GM06990 (cell line): ENCODE data around the gene GCK.

Source experiments
- DNase-seq: peaks from one replicate; pipeline ENCODE4 v3.0.0-alpha.2; 2011; ENCODE audit not compliant: insufficient read length; ENCODE audit errors: extremely low read depth
- H3K27me3 ChIP-seq: replicated peaks from 2 replicates; pipeline ENCODE4 v1.6.0; 2011; ENCODE audit warnings: low read length; ENCODE audit not compliant: control insufficient read depth, insufficient read depth
- H3K36me3 ChIP-seq: 2 replicates; pipeline ENCODE4 v1.5.1; 2011; ENCODE audit warnings: low read length; ENCODE audit not compliant: control insufficient read depth, insufficient read depth
- H3K4me3 ChIP-seq: replicated peaks from 2 replicates; pipeline ENCODE4 v1.5.1; 2011; ENCODE audit warnings: low read depth, mild to moderate bottlenecking, control low read depth, low read length
- TF ChIP-seq, protein P1 (sequence below): IDR thresholded peaks from 2 replicates; pipeline ENCODE4 v1.5.1; 2011; ENCODE audit warnings: low read length, control low read depth, mild to moderate bottlenecking, inconsistent platforms; ENCODE audit not compliant: insufficient read depth, poor library complexity, severe bottlenecking

The GCK gene

DNA sequence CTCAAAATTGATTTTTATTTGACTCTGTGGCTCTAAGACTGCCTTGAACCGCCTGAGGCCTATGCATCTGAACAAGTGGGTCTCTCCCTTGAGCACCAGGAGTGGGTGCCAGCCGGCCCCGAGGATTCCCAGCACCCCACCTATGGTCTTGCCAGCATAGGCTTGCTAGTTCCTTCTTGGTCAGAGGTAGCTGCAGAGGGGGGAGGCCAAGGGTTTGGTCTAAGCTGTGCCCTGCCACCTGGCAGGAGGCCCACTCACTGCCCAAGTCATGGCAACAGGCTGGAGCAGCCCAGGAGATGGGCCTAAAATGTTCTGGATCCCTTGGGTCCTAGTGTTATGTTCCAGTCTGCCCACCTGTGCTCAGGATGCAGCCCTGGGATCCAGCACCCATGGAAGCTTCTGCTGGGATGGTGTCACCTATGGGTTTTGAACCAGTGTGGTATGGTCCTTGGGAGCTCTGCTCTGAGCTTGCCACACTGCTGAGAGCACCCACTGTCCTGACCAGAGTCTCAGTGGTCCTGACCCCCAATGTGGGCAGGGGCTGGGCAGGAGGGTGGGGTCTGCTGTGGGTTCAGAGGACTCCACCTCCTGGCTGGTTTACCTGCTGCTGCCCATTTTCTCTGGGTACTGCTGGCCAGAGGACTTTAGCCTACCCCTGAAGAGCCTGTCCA lies 24.1 kb upstream of the GCK start:
- Histone ChIP-seq H3K36me3 (peaks cover 26% of the 10 kb centered on the region), H3K4me3 (no peak overlapping the region), H3K27me3 (no peaks in the 10 kb centered on the region)
- DNase-seq, result no peak
- TF ChIP-seq, protein P1, sequence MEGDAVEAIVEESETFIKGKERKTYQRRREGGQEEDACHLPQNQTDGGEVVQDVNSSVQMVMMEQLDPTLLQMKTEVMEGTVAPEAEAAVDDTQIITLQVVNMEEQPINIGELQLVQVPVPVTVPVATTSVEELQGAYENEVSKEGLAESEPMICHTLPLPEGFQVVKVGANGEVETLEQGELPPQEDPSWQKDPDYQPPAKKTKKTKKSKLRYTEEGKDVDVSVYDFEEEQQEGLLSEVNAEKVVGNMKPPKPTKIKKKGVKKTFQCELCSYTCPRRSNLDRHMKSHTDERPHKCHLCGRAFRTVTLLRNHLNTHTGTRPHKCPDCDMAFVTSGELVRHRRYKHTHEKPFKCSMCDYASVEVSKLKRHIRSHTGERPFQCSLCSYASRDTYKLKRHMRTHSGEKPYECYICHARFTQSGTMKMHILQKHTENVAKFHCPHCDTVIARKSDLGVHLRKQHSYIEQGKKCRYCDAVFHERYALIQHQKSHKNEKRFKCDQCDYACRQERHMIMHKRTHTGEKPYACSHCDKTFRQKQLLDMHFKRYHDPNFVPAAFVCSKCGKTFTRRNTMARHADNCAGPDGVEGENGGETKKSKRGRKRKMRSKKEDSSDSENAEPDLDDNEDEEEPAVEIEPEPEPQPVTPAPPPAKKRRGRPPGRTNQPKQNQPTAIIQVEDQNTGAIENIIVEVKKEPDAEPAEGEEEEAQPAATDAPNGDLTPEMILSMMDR, result no peak

DNA sequence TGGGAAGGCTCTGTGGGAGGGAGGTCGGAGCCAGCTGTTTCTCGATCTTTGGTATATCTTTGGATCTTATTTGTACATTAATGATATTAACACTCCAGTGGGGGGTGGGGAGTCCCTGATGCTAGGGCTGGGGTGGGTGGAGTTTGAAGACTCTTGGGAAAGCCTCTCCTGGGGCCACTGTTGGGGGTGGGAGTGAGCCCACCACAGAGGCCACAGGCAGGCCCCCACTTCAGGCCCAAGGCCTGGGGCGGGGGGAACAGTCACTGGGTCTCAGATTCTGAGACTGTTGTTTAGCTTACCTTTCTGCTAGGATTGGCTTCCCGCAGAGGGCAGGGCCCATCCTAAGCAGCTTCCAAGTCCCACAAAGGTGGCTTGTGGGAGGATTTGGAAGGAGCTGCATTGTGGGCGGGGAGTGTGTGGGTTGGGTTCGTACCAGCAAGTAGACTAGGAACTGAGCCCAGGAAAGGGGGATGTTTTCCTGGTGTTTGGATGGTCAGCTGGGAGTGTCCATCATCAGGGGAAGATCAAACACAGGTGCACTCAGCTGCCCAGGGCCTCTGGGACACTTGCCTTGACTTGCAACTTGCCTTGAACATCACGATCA lies 23.4 kb upstream of the GCK start:
- TF ChIP-seq, protein P1, result no peak
- no peak overlapping the region for H3K4me3 ChIP-seq
- no peaks in the 10 kb centered on the region for H3K27me3 ChIP-seq
- peaks cover 30% of the 10 kb centered on the region for H3K36me3 ChIP-seq
- DNase-seq, result no peak

DNA sequence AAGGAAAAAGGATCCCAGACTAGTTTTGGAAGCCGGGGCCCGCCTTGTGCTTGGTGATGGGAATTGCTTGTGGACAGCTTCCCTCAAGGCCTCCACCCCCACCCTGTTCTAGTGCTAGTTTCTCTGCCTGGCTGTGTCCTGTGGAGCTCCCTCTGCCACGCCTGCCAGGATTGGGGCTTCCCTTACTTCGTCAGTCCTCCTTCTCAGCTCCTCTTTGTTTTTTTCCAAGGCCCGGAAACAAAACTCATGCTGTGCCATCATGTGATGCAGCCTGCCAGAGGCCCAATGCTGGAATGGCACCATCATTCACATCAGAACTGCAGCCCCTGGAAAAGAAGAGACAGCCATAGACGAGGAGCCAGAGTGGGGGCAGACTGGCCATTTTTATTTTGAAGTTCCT lies 22.8 kb upstream of the GCK start:
- H3K4me3 ChIP-seq, result no peak overlapping the region
- no peak for DNase-seq
- H3K27me3 ChIP-seq, result no peaks in the 10 kb centered on the region
- TF ChIP-seq, protein P1, result no peak
- H3K36me3 ChIP-seq, result peaks cover 35% of the 10 kb centered on the region

DNA sequence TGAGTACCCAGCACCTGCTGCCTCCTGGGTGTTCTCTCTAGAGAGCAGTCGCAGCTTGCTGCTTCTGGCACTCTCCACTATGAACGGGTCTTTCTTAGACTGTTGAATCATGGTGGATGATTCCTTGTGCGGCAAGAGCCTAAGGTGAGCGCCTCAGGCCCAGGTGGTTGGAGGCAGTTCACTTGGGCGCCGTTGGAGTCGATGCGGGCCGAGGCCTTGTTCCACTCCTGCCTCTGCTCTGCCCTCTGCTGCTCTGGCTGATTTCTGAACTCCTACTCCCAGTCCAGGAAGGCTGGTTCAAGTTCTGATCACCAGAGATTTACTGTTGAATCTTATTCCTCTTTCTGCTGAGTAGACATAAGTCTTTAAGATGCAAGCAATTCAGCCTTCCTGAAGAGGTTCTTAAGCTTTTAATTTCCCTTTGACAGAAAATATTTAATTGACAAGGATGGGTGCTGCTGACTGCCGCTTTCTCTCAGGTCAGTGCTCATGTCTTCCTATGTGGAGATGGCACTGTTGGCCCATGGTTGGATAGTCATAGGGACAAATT lies 22.0 kb upstream of the GCK start:
- H3K36me3 ChIP-seq, result peaks cover 36% of the 10 kb centered on the region
- TF ChIP-seq, protein P1, result no peak

DNA sequence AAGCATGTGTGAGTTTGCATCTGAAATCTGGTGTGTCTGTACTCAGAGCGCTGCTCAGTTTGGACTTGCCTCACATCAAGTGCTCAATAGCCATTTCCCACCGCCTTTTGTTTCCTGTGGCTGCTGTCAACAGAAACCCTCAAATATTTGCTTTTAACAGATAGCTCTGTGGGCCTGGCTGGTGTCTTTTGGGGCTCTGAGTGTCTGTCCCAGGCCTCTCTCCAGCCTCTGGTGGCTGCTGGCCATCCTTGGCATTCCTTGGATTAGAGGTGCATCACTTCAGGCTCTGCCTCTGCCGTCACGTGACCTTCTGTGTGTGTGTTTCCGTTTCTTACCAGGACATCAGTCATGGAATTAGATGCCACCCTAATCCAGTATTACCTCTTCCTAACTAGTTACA lies 20.9 kb upstream of the GCK start:
- H3K27me3 ChIP-seq, result no peaks in the 10 kb centered on the region
- no peak for DNase-seq
- peaks cover 40% of the 10 kb centered on the region for H3K36me3 ChIP-seq
- no peak overlapping the region for H3K4me3 ChIP-seq
- TF ChIP-seq, protein P1, result no peak

More for the DNA sequence above, 22.0 kb upstream of the GCK start:
- no peak overlapping the region for H3K4me3 ChIP-seq
- H3K27me3 ChIP-seq, result no peaks in the 10 kb centered on the region
- DNase-seq, result no peak

DNA sequence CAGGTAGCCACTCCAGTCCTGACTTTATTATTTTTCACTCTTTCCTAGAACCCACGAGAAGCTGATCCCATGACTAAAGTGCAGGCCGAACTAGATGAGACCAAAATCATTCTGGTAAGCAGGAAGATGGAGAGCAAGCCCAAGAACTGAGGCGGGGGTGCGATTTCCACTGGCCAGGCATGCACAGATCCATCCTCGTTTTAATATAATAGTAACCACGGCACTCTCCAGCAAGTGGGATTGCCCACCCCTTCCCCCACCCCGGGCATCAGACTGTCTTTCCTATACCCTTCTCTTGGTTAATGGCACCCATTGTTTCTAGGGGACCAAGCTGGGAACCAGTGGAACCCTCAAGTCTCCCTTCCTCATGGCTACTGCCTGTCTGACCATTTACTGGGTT lies 18.8 kb upstream of the GCK start:
- H3K36me3 ChIP-seq, result peaks cover 38% of the 10 kb centered on the region
- no peaks in the 10 kb centered on the region for H3K27me3 ChIP-seq
- TF ChIP-seq, protein P1, result no peak
- H3K4me3 ChIP-seq, result no peak overlapping the region
- DNase-seq, result no peak
